Measurements from ENCODE around the gene ARHGAP29.

DNA sequence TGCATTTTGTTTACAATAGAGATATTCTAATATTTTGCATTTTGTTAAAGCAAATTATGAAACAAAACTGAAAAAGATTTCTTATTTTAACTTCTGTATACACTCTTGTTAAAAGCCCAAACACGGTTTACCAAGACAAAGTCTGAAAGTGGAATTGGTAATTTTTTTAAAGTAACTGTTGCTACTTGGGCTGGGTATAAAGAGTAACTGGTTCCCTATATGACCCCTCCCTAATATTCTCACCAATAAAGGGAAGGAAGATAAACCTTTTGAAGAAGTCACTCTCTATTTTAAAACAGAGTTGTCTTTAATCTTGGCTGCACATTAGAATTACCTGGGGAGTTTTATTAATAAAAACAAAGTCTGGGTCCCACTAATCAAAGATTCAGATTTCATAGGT is 27.4 kb downstream of the ARHGAP29 start:
- no peak for TF ChIP-seq EZH2 (IDR thresholded peaks at IDR 0.05; ENCODE audit: low read length, missing control alignments)
- TF ChIP-seq, protein P1, sequence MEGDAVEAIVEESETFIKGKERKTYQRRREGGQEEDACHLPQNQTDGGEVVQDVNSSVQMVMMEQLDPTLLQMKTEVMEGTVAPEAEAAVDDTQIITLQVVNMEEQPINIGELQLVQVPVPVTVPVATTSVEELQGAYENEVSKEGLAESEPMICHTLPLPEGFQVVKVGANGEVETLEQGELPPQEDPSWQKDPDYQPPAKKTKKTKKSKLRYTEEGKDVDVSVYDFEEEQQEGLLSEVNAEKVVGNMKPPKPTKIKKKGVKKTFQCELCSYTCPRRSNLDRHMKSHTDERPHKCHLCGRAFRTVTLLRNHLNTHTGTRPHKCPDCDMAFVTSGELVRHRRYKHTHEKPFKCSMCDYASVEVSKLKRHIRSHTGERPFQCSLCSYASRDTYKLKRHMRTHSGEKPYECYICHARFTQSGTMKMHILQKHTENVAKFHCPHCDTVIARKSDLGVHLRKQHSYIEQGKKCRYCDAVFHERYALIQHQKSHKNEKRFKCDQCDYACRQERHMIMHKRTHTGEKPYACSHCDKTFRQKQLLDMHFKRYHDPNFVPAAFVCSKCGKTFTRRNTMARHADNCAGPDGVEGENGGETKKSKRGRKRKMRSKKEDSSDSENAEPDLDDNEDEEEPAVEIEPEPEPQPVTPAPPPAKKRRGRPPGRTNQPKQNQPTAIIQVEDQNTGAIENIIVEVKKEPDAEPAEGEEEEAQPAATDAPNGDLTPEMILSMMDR (conservative IDR thresholded peaks at IDR 0.05 in 1 of 2, IDR thresholded peaks at IDR 0.05 in 1 of 2; ENCODE audit: low read depth in 1 of 2, low read length in 2 of 2) = no peak

Data from fibroblast of lung (primary cell).